Endothelial cell of umbilical vein (primary cell): ENCODE measurements around the gene WDR7. TPM values are rescaled to one million over a fixed set of nuclear protein-coding genes. Genes with fewer than 3 reads are reported as not detected.

Experiments
- BruUV-seq: library from RNA; stranded (reverse); fragments of 400-500 nt; replicated peaks from 2 replicates; lab custom pipeline; 2021; lab: Mats Ljungman, UMichigan
- CTCF ChIA-PET: fragments of 300-600, 350-600 bp; sonication (Branson Sonifier 250); formaldehyde crosslinking; loops from one replicate; lab custom pipeline; 2021; ENCODE audit warnings: antibody characterized with exemption, inconsistent platforms; lab: Charles Lee
- POLR2A ChIA-PET: fragments of 300-600, 350-600 bp; sonication (Branson Sonifier 250); formaldehyde crosslinking; loops from one replicate; lab custom pipeline; 2021; ENCODE audit warnings: antibody characterized with exemption, inconsistent platforms; lab: Charles Lee
- DNase-seq: peaks from one replicate; pipeline ENCODE4 v3.0.0-alpha.2; 2011; ENCODE audit warnings: low read depth, low spot score
- FAIRE-seq: peaks from 2 replicates; lab custom pipeline; 2011; peaks lifted over from hg19 to GRCh38; lab: Jason Lieb, UNC
- H2AFZ ChIP-seq: 2 replicates; pipeline ENCODE4 v1.6.0; 2012; ENCODE audit warnings: low read depth, low read length, control low read depth, inconsistent platforms
- H3K27ac ChIP-seq: 2 replicates; pipeline ENCODE4 v1.5.1; 2011; ENCODE audit warnings: low read depth, mild to moderate bottlenecking, control low read depth, low read length, moderate library complexity; ENCODE audit not compliant: insufficient read depth
- H3K27me3 ChIP-seq, 2 experiments: 2 replicates each; pipeline versions ENCODE4 v1.6.0 to v1.6.1; 2011; ENCODE audit warnings: low read length in 2 of 2, mixed read lengths in 1 of 2; ENCODE audit not compliant: control insufficient read depth in 2 of 2, insufficient read depth in 2 of 2
- H3K36me3 ChIP-seq, 2 experiments: 2 replicates in 1 of 2; 3 replicates in 1 of 2; pipeline ENCODE4 v1.5.1; 2011; ENCODE audit warnings: low read length in 2 of 2, mild to moderate bottlenecking in 1 of 2, moderate library complexity in 1 of 2; ENCODE audit not compliant: control insufficient read depth in 2 of 2, insufficient read depth in 2 of 2; ENCODE audit errors: extremely low read depth in 1 of 2
- H3K4me1 ChIP-seq: 3 replicates; pipeline ENCODE4 v1.5.1; 2011; ENCODE audit warnings: mild to moderate bottlenecking, low read length; ENCODE audit not compliant: control insufficient read depth, insufficient read depth; ENCODE audit errors: extremely low read depth
- H3K4me2 ChIP-seq: 2 replicates; pipeline ENCODE4 v1.6.1; 2011; ENCODE audit warnings: low read length, control low read depth, mixed read lengths; ENCODE audit not compliant: insufficient read depth
- H3K4me3 ChIP-seq, 3 experiments: fragments of 200-600 bp in 1 of 3; sonication (generic), shearing (Covaris generic) in 1 of 3; replicated peaks in 1 of 3; 2 replicates each; pipeline ENCODE4 v1.5.1; 2011 to 2016; ENCODE audit warnings: control low read depth in 3 of 3, low read length in 3 of 3, mild to moderate bottlenecking in 2 of 3, inconsistent platforms in 1 of 3, low read depth in 1 of 3, moderate library complexity in 1 of 3; ENCODE audit not compliant: insufficient read depth in 1 of 3
- H3K79me2 ChIP-seq: 2 replicates; pipeline ENCODE4 v1.6.0; 2012; ENCODE audit warnings: low read length, inconsistent platforms; ENCODE audit not compliant: control insufficient read depth, insufficient read depth
- H3K9ac ChIP-seq: replicated peaks from 2 replicates; pipeline ENCODE3; 2011; ENCODE audit warnings: low read length, control low read depth; ENCODE audit not compliant: insufficient read depth; ENCODE audit errors: extremely low read depth
- H3K9me1 ChIP-seq: replicated peaks from 3 replicates; pipeline ENCODE4 v1.6.0; 2011; ENCODE audit warnings: mild to moderate bottlenecking, low read length; ENCODE audit not compliant: control insufficient read depth, insufficient read depth; ENCODE audit errors: extremely low read depth
- H3K9me3 ChIP-seq: replicated peaks from 2 replicates; pipeline ENCODE4 v1.5.1; 2012; ENCODE audit warnings: low read length, inconsistent platforms; ENCODE audit not compliant: control insufficient read depth, insufficient read depth
- H4K20me1 ChIP-seq: replicated peaks from 2 replicates; pipeline ENCODE3; 2011; ENCODE audit warnings: mild to moderate bottlenecking, low read length; ENCODE audit not compliant: control insufficient read depth, insufficient read depth; ENCODE audit errors: extremely low read depth
- EZH2 ChIP-seq: IDR thresholded peaks from 2 replicates; pipeline ENCODE4 v1.6.1; 2012; ENCODE audit warnings: borderline replicate concordance, low read depth, mild to moderate bottlenecking, moderate library complexity, low read length, inconsistent platforms; ENCODE audit not compliant: severe bottlenecking
- FOS ChIP-seq: IDR thresholded peaks from 2 replicates; pipeline ENCODE4 v1.6.1; 2011; ENCODE audit warnings: mild to moderate bottlenecking, low read length, moderate library complexity, borderline replicate concordance; ENCODE audit not compliant: insufficient read depth
- GATA2 ChIP-seq: IDR thresholded peaks from 2 replicates; pipeline ENCODE4 v1.7.0; 2011; ENCODE audit warnings: low read depth, mild to moderate bottlenecking, moderate library complexity, mixed read lengths, low read length; ENCODE audit not compliant: insufficient read length, insufficient read depth
- JUN ChIP-seq: IDR thresholded peaks from 2 replicates; pipeline ENCODE4 v1.6.1; 2011; ENCODE audit warnings: borderline replicate concordance, low read depth; ENCODE audit not compliant: insufficient read length, insufficient read depth
- MYC ChIP-seq: IDR thresholded peaks from one replicate; pipeline ENCODE4 v1.6.1; 2011; ENCODE audit warnings: mild to moderate bottlenecking, low read depth, low read length
- POLR2A ChIP-seq: IDR thresholded peaks from 2 replicates; pipeline ENCODE4 v1.6.1; 2012; ENCODE audit warnings: low read depth, mild to moderate bottlenecking, control low read depth, low read length
- POLR2AphosphoS5 ChIP-seq: IDR thresholded peaks from 2 replicates; pipeline ENCODE4 v1.6.1; 2012; ENCODE audit warnings: low read depth, mild to moderate bottlenecking, control low read depth, low read length, moderate library complexity; ENCODE audit not compliant: insufficient read depth
- dilution Hi-C: fragments of 300-500 bp; cut with MboI; formaldehyde crosslinking; loops from one replicate; pipeline ENCODE4 v1.15.0; 2019; ENCODE audit warnings: low sequenced_read_pairs; ENCODE audit not compliant: extremely low pct_ligation_motif_present
- intact Hi-C: fragments of 100-400 bp; cut with micrococcal nuclease; formaldehyde crosslinking; loops from one replicate; pipeline ENCODE4 v1.10.0; 2022
- polyA plus RNA-seq, 4 experiments: library from polyadenylated mRNA; depleted of rRNA in 3 of 4; stranded (reverse) in 3 of 4; unstranded in 1 of 4; fragments of >200 nt; gene quantifications; 2 replicates each; pipeline versions ENCODE4 v1.2.1 to v1.2.3, GENCODE V29; 2011 to 2012; ENCODE audit warnings: missing spikeins in 1 of 4
- total RNA-seq: library from RNA; stranded (reverse); gene quantifications from 2 replicates; pipeline ENCODE4 v1.2.3, GENCODE V29; 2021
- TF ChIP-seq, protein P1 (sequence below): IDR thresholded peaks from 2 replicates; pipeline ENCODE4 v1.6.1; 2011; ENCODE audit not compliant: insufficient read depth, insufficient read length
- TF ChIP-seq, protein P2 (sequence below), 2 donors: IDR thresholded peaks; 1 replicate in 1 of 2; 2 replicates in 1 of 2; pipeline ENCODE4 v1.5.1; 2011; ENCODE audit warnings: low read length in 2 of 2, mild to moderate bottlenecking in 2 of 2, moderate library complexity in 2 of 2, control low read depth in 1 of 2, inconsistent platforms in 1 of 2, low read depth in 1 of 2; ENCODE audit not compliant: insufficient read depth in 1 of 2; ENCODE audit errors: extremely low read depth in 1 of 2

The WDR7 gene
- total and polyA plus RNA-seq, 2 donors (not counting 3 experiments of a cell fraction or from before 2014, with no cell fraction given) = 5.9 to 19.0 TPM

DNA sequence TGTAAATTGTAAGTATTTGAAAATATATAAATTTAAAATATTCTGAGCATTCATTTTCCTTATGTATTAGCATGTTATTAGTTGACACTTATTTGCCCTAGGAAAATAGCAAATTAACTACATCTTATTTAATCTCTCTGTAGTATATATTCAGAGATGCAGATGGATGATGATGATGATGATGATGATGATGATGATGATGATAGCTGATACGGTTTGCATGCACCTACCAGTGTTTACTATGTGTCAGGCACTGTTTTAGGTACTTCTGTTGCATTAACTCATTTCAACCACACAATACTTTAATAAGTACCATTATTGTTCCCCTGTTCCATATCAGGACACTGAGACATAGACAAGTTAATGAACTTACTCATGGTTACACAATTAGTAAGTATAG, 304.3 kb downstream of the WDR7 start:
- no peaks in the 10 kb centered on the region for H3K9me1 ChIP-seq
- FAIRE-seq (no peak), DNase-seq (no peak)
- H3K27me3 ChIP-seq = no peaks in the 10 kb centered on the region
- H3K9ac ChIP-seq = no peak overlapping the region
- no peaks in the 10 kb centered on the region for H3K9me3 ChIP-seq
- H4K20me1 ChIP-seq = no peaks in the 10 kb centered on the region
- H3K79me2 ChIP-seq = no peaks in the 10 kb centered on the region
- ChIA-PET POLR2A (no interaction called here), CTCF (no interaction called here)
- H2AFZ ChIP-seq = no peak overlapping the region
- no peak overlapping the region for H3K4me3 ChIP-seq
- H3K27ac ChIP-seq = no peak overlapping the region
- intact Hi-C loops (no loop called here), dilution Hi-C loops (no loop called here)
- no peaks in the 10 kb centered on the region for H3K36me3 ChIP-seq
- H3K4me2 ChIP-seq = no peak overlapping the region
- H3K4me1 ChIP-seq = no peaks in the 10 kb centered on the region
- no TSS peak for BruUV-seq
- no peak for TF ChIP-seq POLR2AphosphoS5
- TF ChIP-seq, protein P1, sequence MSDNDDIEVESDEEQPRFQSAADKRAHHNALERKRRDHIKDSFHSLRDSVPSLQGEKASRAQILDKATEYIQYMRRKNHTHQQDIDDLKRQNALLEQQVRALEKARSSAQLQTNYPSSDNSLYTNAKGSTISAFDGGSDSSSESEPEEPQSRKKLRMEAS = no peak
- no peak for TF ChIP-seq POLR2A
- TF ChIP-seq, protein P2, sequence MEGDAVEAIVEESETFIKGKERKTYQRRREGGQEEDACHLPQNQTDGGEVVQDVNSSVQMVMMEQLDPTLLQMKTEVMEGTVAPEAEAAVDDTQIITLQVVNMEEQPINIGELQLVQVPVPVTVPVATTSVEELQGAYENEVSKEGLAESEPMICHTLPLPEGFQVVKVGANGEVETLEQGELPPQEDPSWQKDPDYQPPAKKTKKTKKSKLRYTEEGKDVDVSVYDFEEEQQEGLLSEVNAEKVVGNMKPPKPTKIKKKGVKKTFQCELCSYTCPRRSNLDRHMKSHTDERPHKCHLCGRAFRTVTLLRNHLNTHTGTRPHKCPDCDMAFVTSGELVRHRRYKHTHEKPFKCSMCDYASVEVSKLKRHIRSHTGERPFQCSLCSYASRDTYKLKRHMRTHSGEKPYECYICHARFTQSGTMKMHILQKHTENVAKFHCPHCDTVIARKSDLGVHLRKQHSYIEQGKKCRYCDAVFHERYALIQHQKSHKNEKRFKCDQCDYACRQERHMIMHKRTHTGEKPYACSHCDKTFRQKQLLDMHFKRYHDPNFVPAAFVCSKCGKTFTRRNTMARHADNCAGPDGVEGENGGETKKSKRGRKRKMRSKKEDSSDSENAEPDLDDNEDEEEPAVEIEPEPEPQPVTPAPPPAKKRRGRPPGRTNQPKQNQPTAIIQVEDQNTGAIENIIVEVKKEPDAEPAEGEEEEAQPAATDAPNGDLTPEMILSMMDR (IDR thresholded peaks at IDR 0.05; ENCODE audit: extremely low read depth in 1 of 2, insufficient read depth in 1 of 2, low read depth in 1 of 2, low read length in 2 of 2) = no peak
- no peak for TF ChIP-seq FOS
- TF ChIP-seq EZH2 = no peak
- no peak for TF ChIP-seq MYC

DNA sequence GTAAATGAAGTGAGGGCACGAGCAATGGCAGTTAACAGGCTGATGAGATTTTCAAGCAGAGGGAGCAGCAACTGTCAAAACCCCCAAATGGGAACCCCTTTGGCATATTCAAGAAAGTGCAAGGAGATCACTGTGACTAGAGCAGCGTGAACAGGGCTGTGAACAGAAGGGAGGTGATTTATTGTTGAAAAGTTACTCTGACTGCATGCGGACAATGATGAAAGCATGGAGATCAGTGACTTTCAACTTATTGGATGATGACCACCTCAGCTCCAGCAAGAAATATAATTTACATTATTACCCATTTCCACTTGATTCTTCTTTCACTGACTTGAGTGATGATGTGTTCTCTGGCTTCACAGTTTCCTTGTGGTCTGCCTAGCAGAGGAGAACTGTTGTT, 308.0 kb downstream of the WDR7 start:
- no peak for DNase-seq
- BruUV-seq = no TSS peak
- dilution Hi-C loops = no loop called here

More for the DNA sequence above, 308.0 kb downstream of the WDR7 start:
- TF ChIP-seq EZH2 (no peak), GATA2 (no peak), POLR2A (no peak), POLR2AphosphoS5 (no peak), JUN (no peak), MYC (no peak), FOS (no peak)
- TF ChIP-seq, protein P2 (IDR thresholded peaks at IDR 0.05; ENCODE audit: extremely low read depth in 1 of 2, insufficient read depth in 1 of 2, low read depth in 1 of 2, low read length in 2 of 2) = no peak
- Histone ChIP-seq H3K36me3 (no peaks in the 10 kb centered on the region), H3K4me1 (no peaks in the 10 kb centered on the region), H3K9me1 (no peaks in the 10 kb centered on the region), H4K20me1 (no peaks in the 10 kb centered on the region), H3K9me3 (no peaks in the 10 kb centered on the region), H3K4me2 (no peak overlapping the region), H2AFZ (no peak overlapping the region), H3K9ac (no peak overlapping the region), H3K27ac (no peak overlapping the region), H3K27me3 (no peaks in the 10 kb centered on the region), H3K4me3 (no peak overlapping the region), H3K79me2 (no peaks in the 10 kb centered on the region)
- FAIRE-seq = no peak
- CTCF ChIA-PET = no interaction called here
- intact Hi-C loops = no loop called here
- POLR2A ChIA-PET = no interaction called here
